H1 (cell line): ENCODE measurements around the gene OSGEP. TPM values are rescaled to one million over a fixed set of nuclear protein-coding genes. Genes with fewer than 3 reads are reported as not detected.
A peak's percentile ranks its signal among the peaks of the same experiment; 100 is the strongest.

ENCODE experiments used
- CTCF ChIA-PET: fragments of 300-600 bp; sonication (Branson Sonifier 250); formaldehyde crosslinking; loops from one replicate; lab custom pipeline; 2021; ENCODE audit not compliant: partially characterized antibody; lab: Charles Lee
- POLR2A ChIA-PET: fragments of 300-600 bp; sonication (Branson Sonifier 250); formaldehyde crosslinking; loops from one replicate; lab custom pipeline; 2021; ENCODE audit warnings: inconsistent platforms; ENCODE audit not compliant: partially characterized antibody; lab: Charles Lee
- DNase-seq, 2 experiments: peaks; one replicate each; pipeline versions ENCODE4 v3.0.0 to v3.0.0-alpha.2; 2010 to 2022; ENCODE audit warnings: low spot score in 2 of 2, low read depth in 1 of 2, mixed read lengths in 1 of 2
- FAIRE-seq: peaks from 2 replicates; lab custom pipeline; 2011; peaks lifted over from hg19 to GRCh38; lab: Jason Lieb, UNC
- H2AFZ ChIP-seq: 2 replicates; pipeline ENCODE4 v1.8.1; 2012; ENCODE audit warnings: low read length, inconsistent platforms
- H2AK5ac ChIP-seq: 2 replicates; pipeline ENCODE4 v1.6.1; 2013; ENCODE audit warnings: low read depth, low read length
- H2BK120ac ChIP-seq: replicated peaks from 2 replicates; pipeline ENCODE3; 2013; ENCODE audit warnings: low read depth, low read length, inconsistent platforms
- H2BK12ac ChIP-seq: 2 replicates; pipeline ENCODE4 v1.6.1; 2013; ENCODE audit warnings: low read depth, low read length
- H2BK15ac ChIP-seq: 2 replicates; pipeline ENCODE4 v1.6.1; 2013; ENCODE audit warnings: low read length
- H2BK20ac ChIP-seq: 2 replicates; pipeline ENCODE4 v1.6.1; 2013; ENCODE audit warnings: low read length
- H2BK5ac ChIP-seq: 2 replicates; pipeline ENCODE4 v1.6.1; 2013; ENCODE audit warnings: low read depth, low read length
- H3K14ac ChIP-seq: 2 replicates; pipeline ENCODE4 v1.6.1; 2013; ENCODE audit warnings: inconsistent platforms; ENCODE audit not compliant: insufficient read length
- H3K18ac ChIP-seq: 2 replicates; pipeline ENCODE4 v1.6.1; 2013; ENCODE audit warnings: low read length; ENCODE audit errors: extremely low read depth
- H3K23ac ChIP-seq: 2 replicates; pipeline ENCODE4 v1.6.1; 2013; ENCODE audit warnings: inconsistent platforms; ENCODE audit not compliant: insufficient read length
- H3K23me2 ChIP-seq: 2 replicates; pipeline ENCODE4 v1.6.1; 2013; ENCODE audit warnings: low read depth, low read length
- H3K27ac ChIP-seq: 2 replicates; pipeline ENCODE4 v1.6.1; 2011; ENCODE audit warnings: low read depth, low read length, inconsistent platforms
- H3K27me3 ChIP-seq, 4 experiments: replicated peaks in 1 of 4; 1 replicate in 1 of 4; 2 replicates in 3 of 4; pipeline versions ENCODE4 v1.6.1 to v1.8.1; 2011 to 2013; ENCODE audit warnings: low read length in 3 of 4, mild to moderate bottlenecking in 3 of 4, inconsistent platforms in 2 of 4, mixed read lengths in 2 of 4, moderate library complexity in 1 of 4; ENCODE audit not compliant: control insufficient read depth in 3 of 4, insufficient read depth in 3 of 4; ENCODE audit errors: extremely low read depth in 1 of 4
- H3K36me3 ChIP-seq, 4 experiments: 2 replicates each; pipeline versions ENCODE4 v1.6.1 to v1.8.1; 2011 to 2013; ENCODE audit warnings: mild to moderate bottlenecking in 4 of 4, low read length in 3 of 4, moderate library complexity in 2 of 4, control low read depth in 1 of 4, inconsistent platforms in 1 of 4; ENCODE audit not compliant: insufficient read depth in 4 of 4, control insufficient read depth in 2 of 4
- H3K4ac ChIP-seq: replicated peaks from 2 replicates; pipeline ENCODE3; 2013; ENCODE audit warnings: low read length, low read depth, mixed read lengths, inconsistent platforms; ENCODE audit not compliant: insufficient read length
- H3K4me1 ChIP-seq, 4 experiments: replicated peaks in 1 of 4; 1 replicate in 1 of 4; 2 replicates in 3 of 4; pipeline versions ENCODE4 v1.6.1 to v1.8.1; 2011 to 2013; ENCODE audit warnings: low read length in 3 of 4, inconsistent platforms in 2 of 4, mixed read lengths in 1 of 4; ENCODE audit not compliant: insufficient read depth in 4 of 4, control insufficient read depth in 3 of 4
- H3K4me2 ChIP-seq, 2 experiments: 2 replicates each; pipeline versions ENCODE4 v1.6.1 to v1.8.1; 2011 to 2013; ENCODE audit warnings: low read depth in 2 of 2, low read length in 2 of 2, control low read depth in 1 of 2, inconsistent platforms in 1 of 2, mild to moderate bottlenecking in 1 of 2; ENCODE audit not compliant: insufficient read depth in 1 of 2
- H3K4me3 ChIP-seq, 4 experiments: fragments of 200-600, 300-600 bp in 1 of 4; sonication (generic), shearing (Covaris generic), sonication (Bioruptor Twin) in 1 of 4; 2 replicates each; pipeline versions ENCODE4 v1.5.1 to v1.8.1; 2011 to 2016; ENCODE audit warnings: low read length in 4 of 4, low read depth in 3 of 4, control low read depth in 2 of 4, inconsistent platforms in 2 of 4, mild to moderate bottlenecking in 2 of 4, mixed read lengths in 1 of 4, moderate library complexity in 1 of 4; ENCODE audit not compliant: insufficient read depth in 2 of 4; ENCODE audit errors: extremely low read depth in 1 of 4
- H3K56ac ChIP-seq: replicated peaks from 2 replicates; pipeline ENCODE3; 2013; ENCODE audit warnings: low read depth, mild to moderate bottlenecking, mixed read lengths, low read length, inconsistent platforms; ENCODE audit not compliant: insufficient read length
- H3K79me1 ChIP-seq: 2 replicates; pipeline ENCODE4 v1.6.1; 2013; ENCODE audit warnings: low read depth, low read length, control low read depth
- H3K79me2 ChIP-seq, 2 experiments: 2 replicates each; pipeline versions ENCODE4 v1.6.1 to v1.8.1; 2012 to 2013; ENCODE audit warnings: low read length in 2 of 2, mild to moderate bottlenecking in 2 of 2, inconsistent platforms in 1 of 2; ENCODE audit not compliant: insufficient read depth in 2 of 2, control insufficient read depth in 1 of 2
- H3K9ac ChIP-seq, 4 experiments: replicated peaks in 1 of 4; 1 replicate in 1 of 4; 2 replicates in 3 of 4; pipeline versions ENCODE4 v1.6.1 to v1.8.1; 2011 to 2013; ENCODE audit warnings: low read depth in 3 of 4, low read length in 3 of 4, control low read depth in 2 of 4, mild to moderate bottlenecking in 2 of 4, moderate library complexity in 2 of 4, inconsistent platforms in 1 of 4; ENCODE audit errors: extremely low read depth in 1 of 4
- H3K9me3 ChIP-seq, 2 experiments: 2 replicates each; pipeline versions ENCODE4 v1.6.1 to v1.8.1; 2012 to 2013; ENCODE audit warnings: mild to moderate bottlenecking in 2 of 2, moderate library complexity in 2 of 2, control low read depth in 1 of 2, inconsistent platforms in 1 of 2, low read depth in 1 of 2, low read length in 1 of 2, mixed read lengths in 1 of 2; ENCODE audit not compliant: insufficient read depth in 2 of 2
- H4K20me1 ChIP-seq, 2 experiments: replicated peaks in 1 of 2; 2 replicates each; pipeline versions ENCODE3 to v1.8.1; 2011 to 2013; ENCODE audit warnings: inconsistent platforms in 2 of 2, low read length in 2 of 2, mild to moderate bottlenecking in 1 of 2; ENCODE audit not compliant: insufficient read depth in 2 of 2, control insufficient read depth in 1 of 2
- H4K5ac ChIP-seq: 2 replicates; pipeline ENCODE4 v1.6.1; 2013; ENCODE audit warnings: low read length, low read depth, mixed read lengths, inconsistent platforms; ENCODE audit not compliant: insufficient read length
- H4K8ac ChIP-seq: 2 replicates; pipeline ENCODE4 v1.8.0; 2013; ENCODE audit warnings: mild to moderate bottlenecking, moderate library complexity, low read length, inconsistent platforms; ENCODE audit not compliant: insufficient read depth; ENCODE audit errors: extremely low read depth
- H4K91ac ChIP-seq: replicated peaks from 2 replicates; pipeline ENCODE3; 2013; ENCODE audit warnings: low read length, mixed read lengths, inconsistent platforms; ENCODE audit not compliant: insufficient read length
- GABPA ChIP-seq: IDR thresholded peaks from 2 replicates; pipeline ENCODE4 v1.6.1; 2011; ENCODE audit warnings: mild to moderate bottlenecking, low read length, moderate library complexity, borderline replicate concordance; ENCODE audit not compliant: insufficient read depth
- JUND ChIP-seq: IDR thresholded peaks from 2 replicates; pipeline ENCODE4 v1.6.1; 2011; ENCODE audit warnings: mild to moderate bottlenecking, improper control_type of control experiment, low read length
- KDM4A ChIP-seq: IDR thresholded peaks from one replicate; pipeline ENCODE4 v1.7.1; 2012; ENCODE audit warnings: low read depth, mild to moderate bottlenecking, moderate library complexity, low read length, inconsistent platforms; ENCODE audit not compliant: severe bottlenecking
- POU5F1 ChIP-seq: IDR thresholded peaks from 2 replicates; pipeline ENCODE4 v1.6.1; 2011; ENCODE audit warnings: low read depth, mild to moderate bottlenecking, low read length, moderate library complexity
- SP4 ChIP-seq: IDR thresholded peaks from 2 replicates; pipeline ENCODE4 v1.6.1; 2012; ENCODE audit warnings: low read length, inconsistent platforms
- TBP ChIP-seq: IDR thresholded peaks from 2 replicates; pipeline ENCODE4 v1.6.1; 2011; ENCODE audit warnings: low read depth, low read length, improper control_type of control experiment
- TCF12 ChIP-seq: IDR thresholded peaks from 2 replicates; pipeline ENCODE4 v1.6.1; 2011; ENCODE audit warnings: low read depth, mild to moderate bottlenecking, low read length
- YY1 ChIP-seq: IDR thresholded peaks from 2 replicates; pipeline ENCODE4 v1.6.1; 2011; ENCODE audit warnings: low read depth, mild to moderate bottlenecking, low read length
- WGBS, 2 experiments: shearing (Covaris generic) in 1 of 2; methylation state at CpG; one replicate each; pipeline versions ENCODE4 v1.1.6 to v1.1.7; 2013 to 2015; ENCODE audit warnings: low lambda C conversion rate in 2 of 2, mixed read lengths in 2 of 2, inconsistent platforms in 1 of 2, low coverage in 1 of 2, missing lambda C conversion rate in 1 of 2; ENCODE audit not compliant: insufficient replicate concordance in 2 of 2, insufficient coverage in 1 of 2, insufficient read length in 1 of 2; ENCODE audit errors: extremely low coverage in 1 of 2, missing lambda C conversion rate in 1 of 2; 5-methylcytosine and 5-hydroxymethylcytosine counted together
- long read RNA-seq, 2 experiments: library from RNA in 1 of 2; library from capped mRNA in 1 of 2; stranded (forward); transcript quantifications; one replicate each; pipeline ENCODE4 v2.0.0, GENCODE V29; 2021; ENCODE audit warnings: inconsistent platforms in 1 of 2
- polyA minus RNA-seq, 3 experiments: library from RNA; depleted of rRNA, polyadenylated mRNA; stranded (reverse); fragments of >200 nt; gene quantifications; 1 replicate in 2 of 3; 2 replicates in 1 of 3; pipeline ENCODE4 v1.2.3, GENCODE V29; 2011
- polyA plus RNA-seq, 7 experiments: library from polyadenylated mRNA; depleted of rRNA in 3 of 7; stranded (reverse) in 5 of 7; unstranded in 2 of 7; fragments of >200 nt in 5 of 7; fragments of 200-250 nt in 2 of 7; gene quantifications; 1 replicate in 5 of 7; 2 replicates in 1 of 7; 4 replicates in 1 of 7; pipeline versions ENCODE4 v1.2.1 to v1.2.3, GENCODE V29; 2011 to 2013; ENCODE audit warnings: missing spikeins in 2 of 7, mixed read lengths in 2 of 7
- total RNA-seq: library from RNA; stranded (reverse); fragmentation: NEBNext Ultra II Directional; extraction: Animal tissue kit (Norgen Biotek cat#: 25700); gene quantifications from 2 replicates; pipeline ENCODE4 v1.2.1, GENCODE V29; 2021

OSGEP gene
- total RNA-seq = 34.4 and 42.3 TPM in 2 replicates
- 78.6 and 89.5 TPM in 2 replicates for polyA plus RNA-seq (2011; rRNA removed)
- 81.4 TPM for polyA plus RNA-seq (2011; cell fraction: cytosol; rRNA removed)
- polyA plus RNA-seq (2011; cell fraction: nucleus; rRNA removed) = 102 TPM
- 37.4 to 45.8 TPM (median 40.8 TPM) in 4 replicates for polyA plus RNA-seq (2012, experiment 1 of 2)
- polyA plus RNA-seq (2012, experiment 2 of 2) = 15.9 TPM
- polyA plus RNA-seq (2013, experiment 1 of 2) = 24.0 TPM
- polyA plus RNA-seq (2013, experiment 2 of 2) = 22.1 TPM
- polyA minus RNA-seq (2011; rRNA and poly(A)+ RNA removed) = 54.5 and 58.5 TPM in 2 replicates
- 28.7 TPM for polyA minus RNA-seq (2011; cell fraction: cytosol; rRNA and poly(A)+ RNA removed)
- polyA minus RNA-seq (2011; cell fraction: nucleus; rRNA and poly(A)+ RNA removed) = 83.8 TPM
- long read RNA-seq, experiment 1, transcript OSGEP-201 (11 exons, 2,002 nt) = major isoform, 6 of 17 reads
- long read RNA-seq, experiment 1, partial matches to known transcripts = 8 of 17 reads
- long read RNA-seq, experiment 1, other reads (novel, unspliced or antisense) = 3 of 17 reads
- long read RNA-seq, experiment 2, transcript OSGEP-201 (11 exons, 2,002 nt) = major isoform, 66 of 75 reads
- long read RNA-seq, experiment 2, partial matches to known transcripts = 1 of 75 reads
- long read RNA-seq, experiment 2, other reads (novel, unspliced or antisense) = 4 of 75 reads

GRCh38 chr14:20454516-20455354 is at the start of gene OSGEP, which contains the start of gene APEX1:
Gene OSGEP, minus strand, starts transcription at chr14:20454812. Its CDS starts 129 bp downstream, at chr14:20454683.
Gene APEX1, plus strand, starts transcription at chr14:20455226. Its CDS starts 420 bp downstream, at chr14:20455646.
- ChIA-PET CTCF (interaction anchor here (0.5 to 3.7 kb wide), 9 partner anchors 8 to 152 kb away, joined by 3 to 9 read pairs (median 3); partner anchors contain the start of gene TEP1), POLR2A (interaction anchor here (0.6 to 5.5 kb wide), 40 partner anchors 10 to 227 kb away, joined by 3 to 88 read pairs (median 5); partner anchors contain the start of genes KLHL33, PARP2, PNP and TEP1)
- TF ChIP-seq POU5F1 (no peak), KDM4A (peak; percentile 56), YY1 (peak; percentile 78; the same call in 1 of the 2 replicates), JUND (peak; percentile 13; the same call in 1 of the 2 replicates), SP4 (peak; percentile 99), TBP (peak; percentile 89), TCF12 (no peak), GABPA (no peak)

More at GRCh38 chr14:20454516-20455354, at the start of gene OSGEP, which contains the start of gene APEX1:
- peak within 1 kb of the TSS; percentile 87; the same call in 1 of the 2 replicates for H4K8ac ChIP-seq
- peak within 1 kb of the TSS; percentile 99 for H3K27ac ChIP-seq
- no peaks in the 10 kb centered on the region for H3K27me3 ChIP-seq
- H3K79me2 ChIP-seq = peaks cover 3 to 39% of the 10 kb centered on the region in 2 experiments
- peak within 1 kb of the TSS; percentile 81 for H3K56ac ChIP-seq
- peak within 1 kb of the TSS; percentile 1 for H3K4ac ChIP-seq
- peak within 1 kb of the TSS; percentile 81 for H4K91ac ChIP-seq
- WGBS, 2 experiments = 2% methylated on average over 56 of the region's 56 CpGs; no CpG with 5 or more reads in 1 of the 2 experiments
- H3K18ac ChIP-seq = peak within 1 kb of the TSS; percentile 97
- DNase-seq (peak; percentile 93 to 95), FAIRE-seq (peak; percentile 92)
- H3K9ac ChIP-seq = peak within 1 kb of the TSS; percentile 96 to 100 (median 98)
- no peak within 1 kb of the TSS for H2BK20ac ChIP-seq
- H3K23ac ChIP-seq = no peak within 1 kb of the TSS
- H2BK120ac ChIP-seq = no peak within 1 kb of the TSS
- H3K9me3 ChIP-seq = no peaks in the 10 kb centered on the region
- peak within 1 kb of the TSS; percentile 80 for H4K5ac ChIP-seq
- H3K23me2 ChIP-seq = peaks cover 8% of the 10 kb centered on the region
- H3K4me3 ChIP-seq = peak within 1 kb of the TSS; percentile 86 to 95 (median 90)
- H2BK5ac ChIP-seq = peak within 1 kb of the TSS; percentile 100
- peak within 1 kb of the TSS; percentile 94 for H2AFZ ChIP-seq
- H2BK15ac ChIP-seq = peak within 1 kb of the TSS; percentile 100; the same call in 1 of the 2 replicates
- H2AK5ac ChIP-seq = peak within 1 kb of the TSS; percentile 94; the same call in 1 of the 2 replicates
- peaks cover 0 to 5% of the 10 kb centered on the region in 2 experiments for H4K20me1 ChIP-seq
- 0 out of 2 replicates have a peak, but pooled peaks cover 4% of the 10 kb centered on the region for H3K79me1 ChIP-seq
- H3K4me1 ChIP-seq = peaks cover 0 to 10% (median 1%) of the 10 kb centered on the region in 4 experiments; a peak in 4 of 7 replicates
- H3K14ac ChIP-seq = no peak within 1 kb of the TSS
- H3K4me2 ChIP-seq = peak within 1 kb of the TSS; percentile 74 to 79
- peaks cover 26 to 59% (median 46%) of the 10 kb centered on the region in 4 experiments for H3K36me3 ChIP-seq
- peak within 1 kb of the TSS; percentile 99 for H2BK12ac ChIP-seq
